HepG2 (cell line): ENCODE data around the gene ETFB. TPM values are rescaled to one million over a fixed set of nuclear protein-coding genes. Genes with fewer than 3 reads are reported as not detected.

Source experiments
- RBFOX2 ChIP-seq: fragments of 200-400 bp; formaldehyde crosslinking; IDR thresholded peaks from 2 replicates; pipeline ENCODE4 v1.6.1; 2017; ENCODE audit warnings: low read depth, mild to moderate bottlenecking, low read length
- ZNF296 ChIP-seq: sonication (generic); formaldehyde crosslinking; conservative IDR thresholded peaks from 2 replicates; pipeline ENCODE4 v1.5.0; 2020; ENCODE audit warnings: mild to moderate bottlenecking, missing genetic modification reagents
- ZNF556 ChIP-seq: sonication (generic); formaldehyde crosslinking; IDR thresholded peaks from 2 replicates; pipeline ENCODE4 v1.4.0; 2020; ENCODE audit warnings: mild to moderate bottlenecking, missing genetic modification reagents, borderline replicate concordance
- ZNF775 ChIP-seq: sonication (generic); formaldehyde crosslinking; IDR thresholded peaks from 2 replicates; pipeline ENCODE4 v1.4.0; 2020; ENCODE audit warnings: missing genetic modification reagents, mild to moderate bottlenecking, moderate library complexity, borderline replicate concordance
- polyA plus RNA-seq, 8 experiments: library from polyadenylated mRNA; depleted of rRNA in 3 of 8; stranded (reverse) in 7 of 8; unstranded in 1 of 8; fragments of >200 nt; fragmentation: Illumina TruSeq in 4 of 8; extraction: Trizol in 4 of 8; gene quantifications; 2 replicates each; pipeline versions ENCODE4 v1.2.1 to v1.2.3, GENCODE V29; 2011 to 2016; ENCODE audit warnings: low read depth in 4 of 8, missing spikeins in 1 of 8, mixed read lengths in 1 of 8; ENCODE audit not compliant: insufficient read depth in 1 of 8
- total RNA-seq, 5 experiments: library from RNA; depleted of rRNA; stranded (reverse); fragments of >200 nt; fragmentation: Illumina TruSeq; extraction: Trizol; gene quantifications; 2 replicates each; pipeline ENCODE4 v1.2.3, GENCODE V29; 2016; ENCODE audit warnings: low read depth in 1 of 5
- TF ChIP-seq, protein P1 (sequence below): sonication (generic); formaldehyde crosslinking; IDR thresholded peaks from 2 replicates; pipeline ENCODE4 v1.4.0; 2020; ENCODE audit warnings: missing genetic modification reagents, borderline replicate concordance
- TF ChIP-seq, protein P2 (sequence below): IDR thresholded peaks from 2 replicates; pipeline ENCODE4 v1.6.1; 2012; ENCODE audit warnings: low read length, improper control_type of control experiment
- TF ChIP-seq, protein P3 (sequence below): sonication (generic); formaldehyde crosslinking; IDR thresholded peaks from 2 replicates; pipeline ENCODE4 v1.5.0; 2020; ENCODE audit warnings: missing genetic modification reagents, mild to moderate bottlenecking, borderline replicate concordance
- TF ChIP-seq, protein P4 (sequence below): sonication (generic); formaldehyde crosslinking; conservative IDR thresholded peaks from 2 replicates; pipeline ENCODE4 v1.4.0; 2020; ENCODE audit warnings: mild to moderate bottlenecking, missing genetic modification reagents, moderate library complexity
- TF ChIP-seq, protein P5 (sequence below): sonication (generic); formaldehyde crosslinking; IDR thresholded peaks from 2 replicates; pipeline ENCODE4 v1.5.0; 2020; ENCODE audit warnings: mild to moderate bottlenecking, missing genetic modification reagents

ETFB gene
- total and polyA plus RNA-seq, 2 of the 13 experiments (the other 11 are each of a cell fraction or from before 2014, with no cell fraction given) = 678 to 1,314 TPM

DNA sequence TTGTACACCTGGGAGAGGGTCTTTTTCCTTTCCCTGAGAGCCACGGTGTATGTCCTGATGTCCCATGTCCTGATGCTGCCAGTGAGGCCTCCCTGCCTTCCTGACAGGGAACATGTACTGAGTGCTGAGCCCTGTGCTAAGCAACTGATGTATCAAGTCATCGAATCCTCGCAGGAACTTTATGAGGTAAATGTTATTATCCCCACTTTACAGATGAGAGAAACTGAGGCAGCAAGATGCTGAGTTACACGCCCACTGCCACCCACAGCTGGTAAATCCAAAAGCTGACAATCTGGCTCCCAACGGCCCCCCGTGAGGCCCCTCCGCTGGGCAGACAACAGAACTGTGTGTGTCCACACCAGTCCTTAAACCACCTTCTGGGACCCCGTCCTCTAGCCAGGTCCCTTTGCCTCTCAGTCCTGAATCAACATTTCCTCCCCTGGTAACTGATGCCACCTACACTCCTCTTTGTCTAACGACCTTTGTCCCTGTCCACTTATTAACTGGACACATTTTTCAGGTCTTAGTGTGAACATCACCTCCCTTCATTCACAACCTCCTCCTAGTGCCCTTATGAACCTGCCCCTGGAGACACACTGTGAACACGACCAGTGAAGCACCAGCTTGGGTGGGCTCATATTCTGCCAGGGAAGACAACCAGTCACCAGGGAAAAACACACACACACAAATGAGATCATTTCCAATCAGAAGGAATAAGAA lies 18.8 kb downstream of the ETFB start (continued):
- TF ChIP-seq, protein P1, sequence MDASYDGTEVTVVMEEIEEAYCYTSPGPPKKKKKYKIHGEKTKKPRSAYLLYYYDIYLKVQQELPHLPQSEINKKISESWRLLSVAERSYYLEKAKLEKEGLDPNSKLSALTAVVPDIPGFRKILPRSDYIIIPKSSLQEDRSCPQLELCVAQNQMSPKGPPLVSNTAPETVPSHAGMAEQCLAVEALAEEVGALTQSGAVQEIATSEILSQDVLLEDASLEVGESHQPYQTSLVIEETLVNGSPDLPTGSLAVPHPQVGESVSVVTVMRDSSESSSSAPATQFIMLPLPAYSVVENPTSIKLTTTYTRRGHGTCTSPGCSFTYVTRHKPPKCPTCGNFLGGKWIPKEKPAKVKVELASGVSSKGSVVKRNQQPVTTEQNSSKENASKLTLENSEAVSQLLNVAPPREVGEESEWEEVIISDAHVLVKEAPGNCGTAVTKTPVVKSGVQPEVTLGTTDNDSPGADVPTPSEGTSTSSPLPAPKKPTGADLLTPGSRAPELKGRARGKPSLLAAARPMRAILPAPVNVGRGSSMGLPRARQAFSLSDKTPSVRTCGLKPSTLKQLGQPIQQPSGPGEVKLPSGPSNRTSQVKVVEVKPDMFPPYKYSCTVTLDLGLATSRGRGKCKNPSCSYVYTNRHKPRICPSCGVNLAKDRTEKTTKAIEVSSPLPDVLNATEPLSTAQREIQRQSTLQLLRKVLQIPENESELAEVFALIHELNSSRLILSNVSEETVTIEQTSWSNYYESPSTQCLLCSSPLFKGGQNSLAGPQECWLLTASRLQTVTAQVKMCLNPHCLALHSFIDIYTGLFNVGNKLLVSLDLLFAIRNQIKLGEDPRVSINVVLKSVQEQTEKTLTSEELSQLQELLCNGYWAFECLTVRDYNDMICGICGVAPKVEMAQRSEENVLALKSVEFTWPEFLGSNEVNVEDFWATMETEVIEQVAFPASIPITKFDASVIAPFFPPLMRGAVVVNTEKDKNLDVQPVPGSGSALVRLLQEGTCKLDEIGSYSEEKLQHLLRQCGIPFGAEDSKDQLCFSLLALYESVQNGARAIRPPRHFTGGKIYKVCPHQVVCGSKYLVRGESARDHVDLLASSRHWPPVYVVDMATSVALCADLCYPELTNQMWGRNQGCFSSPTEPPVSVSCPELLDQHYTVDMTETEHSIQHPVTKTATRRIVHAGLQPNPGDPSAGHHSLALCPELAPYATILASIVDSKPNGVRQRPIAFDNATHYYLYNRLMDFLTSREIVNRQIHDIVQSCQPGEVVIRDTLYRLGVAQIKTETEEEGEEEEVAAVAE (CRISPR knock-in tag) = peak; percentile 29; the same call in 1 of the 2 replicates
- TF ChIP-seq, protein P2, sequence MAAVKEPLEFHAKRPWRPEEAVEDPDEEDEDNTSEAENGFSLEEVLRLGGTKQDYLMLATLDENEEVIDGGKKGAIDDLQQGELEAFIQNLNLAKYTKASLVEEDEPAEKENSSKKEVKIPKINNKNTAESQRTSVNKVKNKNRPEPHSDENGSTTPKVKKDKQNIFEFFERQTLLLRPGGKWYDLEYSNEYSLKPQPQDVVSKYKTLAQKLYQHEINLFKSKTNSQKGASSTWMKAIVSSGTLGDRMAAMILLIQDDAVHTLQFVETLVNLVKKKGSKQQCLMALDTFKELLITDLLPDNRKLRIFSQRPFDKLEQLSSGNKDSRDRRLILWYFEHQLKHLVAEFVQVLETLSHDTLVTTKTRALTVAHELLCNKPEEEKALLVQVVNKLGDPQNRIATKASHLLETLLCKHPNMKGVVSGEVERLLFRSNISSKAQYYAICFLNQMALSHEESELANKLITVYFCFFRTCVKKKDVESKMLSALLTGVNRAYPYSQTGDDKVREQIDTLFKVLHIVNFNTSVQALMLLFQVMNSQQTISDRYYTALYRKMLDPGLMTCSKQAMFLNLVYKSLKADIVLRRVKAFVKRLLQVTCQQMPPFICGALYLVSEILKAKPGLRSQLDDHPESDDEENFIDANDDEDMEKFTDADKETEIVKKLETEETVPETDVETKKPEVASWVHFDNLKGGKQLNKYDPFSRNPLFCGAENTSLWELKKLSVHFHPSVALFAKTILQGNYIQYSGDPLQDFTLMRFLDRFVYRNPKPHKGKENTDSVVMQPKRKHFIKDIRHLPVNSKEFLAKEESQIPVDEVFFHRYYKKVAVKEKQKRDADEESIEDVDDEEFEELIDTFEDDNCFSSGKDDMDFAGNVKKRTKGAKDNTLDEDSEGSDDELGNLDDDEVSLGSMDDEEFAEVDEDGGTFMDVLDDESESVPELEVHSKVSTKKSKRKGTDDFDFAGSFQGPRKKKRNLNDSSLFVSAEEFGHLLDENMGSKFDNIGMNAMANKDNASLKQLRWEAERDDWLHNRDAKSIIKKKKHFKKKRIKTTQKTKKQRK = no peak
- TF ChIP-seq RBFOX2 (peak; percentile 41), ZNF556 (CRISPR knock-in tag) (no peak), ZNF296 (no peak), ZNF775 (no peak)
- TF ChIP-seq, protein P3, sequence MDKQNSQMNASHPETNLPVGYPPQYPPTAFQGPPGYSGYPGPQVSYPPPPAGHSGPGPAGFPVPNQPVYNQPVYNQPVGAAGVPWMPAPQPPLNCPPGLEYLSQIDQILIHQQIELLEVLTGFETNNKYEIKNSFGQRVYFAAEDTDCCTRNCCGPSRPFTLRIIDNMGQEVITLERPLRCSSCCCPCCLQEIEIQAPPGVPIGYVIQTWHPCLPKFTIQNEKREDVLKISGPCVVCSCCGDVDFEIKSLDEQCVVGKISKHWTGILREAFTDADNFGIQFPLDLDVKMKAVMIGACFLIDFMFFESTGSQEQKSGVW (CRISPR knock-in tag) = no peak
- TF ChIP-seq, protein P4, sequence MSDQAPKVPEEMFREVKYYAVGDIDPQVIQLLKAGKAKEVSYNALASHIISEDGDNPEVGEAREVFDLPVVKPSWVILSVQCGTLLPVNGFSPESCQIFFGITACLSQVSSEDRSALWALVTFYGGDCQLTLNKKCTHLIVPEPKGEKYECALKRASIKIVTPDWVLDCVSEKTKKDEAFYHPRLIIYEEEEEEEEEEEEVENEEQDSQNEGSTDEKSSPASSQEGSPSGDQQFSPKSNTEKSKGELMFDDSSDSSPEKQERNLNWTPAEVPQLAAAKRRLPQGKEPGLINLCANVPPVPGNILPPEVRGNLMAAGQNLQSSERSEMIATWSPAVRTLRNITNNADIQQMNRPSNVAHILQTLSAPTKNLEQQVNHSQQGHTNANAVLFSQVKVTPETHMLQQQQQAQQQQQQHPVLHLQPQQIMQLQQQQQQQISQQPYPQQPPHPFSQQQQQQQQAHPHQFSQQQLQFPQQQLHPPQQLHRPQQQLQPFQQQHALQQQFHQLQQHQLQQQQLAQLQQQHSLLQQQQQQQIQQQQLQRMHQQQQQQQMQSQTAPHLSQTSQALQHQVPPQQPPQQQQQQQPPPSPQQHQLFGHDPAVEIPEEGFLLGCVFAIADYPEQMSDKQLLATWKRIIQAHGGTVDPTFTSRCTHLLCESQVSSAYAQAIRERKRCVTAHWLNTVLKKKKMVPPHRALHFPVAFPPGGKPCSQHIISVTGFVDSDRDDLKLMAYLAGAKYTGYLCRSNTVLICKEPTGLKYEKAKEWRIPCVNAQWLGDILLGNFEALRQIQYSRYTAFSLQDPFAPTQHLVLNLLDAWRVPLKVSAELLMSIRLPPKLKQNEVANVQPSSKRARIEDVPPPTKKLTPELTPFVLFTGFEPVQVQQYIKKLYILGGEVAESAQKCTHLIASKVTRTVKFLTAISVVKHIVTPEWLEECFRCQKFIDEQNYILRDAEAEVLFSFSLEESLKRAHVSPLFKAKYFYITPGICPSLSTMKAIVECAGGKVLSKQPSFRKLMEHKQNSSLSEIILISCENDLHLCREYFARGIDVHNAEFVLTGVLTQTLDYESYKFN = peak; percentile 65
- TF ChIP-seq, protein P5, sequence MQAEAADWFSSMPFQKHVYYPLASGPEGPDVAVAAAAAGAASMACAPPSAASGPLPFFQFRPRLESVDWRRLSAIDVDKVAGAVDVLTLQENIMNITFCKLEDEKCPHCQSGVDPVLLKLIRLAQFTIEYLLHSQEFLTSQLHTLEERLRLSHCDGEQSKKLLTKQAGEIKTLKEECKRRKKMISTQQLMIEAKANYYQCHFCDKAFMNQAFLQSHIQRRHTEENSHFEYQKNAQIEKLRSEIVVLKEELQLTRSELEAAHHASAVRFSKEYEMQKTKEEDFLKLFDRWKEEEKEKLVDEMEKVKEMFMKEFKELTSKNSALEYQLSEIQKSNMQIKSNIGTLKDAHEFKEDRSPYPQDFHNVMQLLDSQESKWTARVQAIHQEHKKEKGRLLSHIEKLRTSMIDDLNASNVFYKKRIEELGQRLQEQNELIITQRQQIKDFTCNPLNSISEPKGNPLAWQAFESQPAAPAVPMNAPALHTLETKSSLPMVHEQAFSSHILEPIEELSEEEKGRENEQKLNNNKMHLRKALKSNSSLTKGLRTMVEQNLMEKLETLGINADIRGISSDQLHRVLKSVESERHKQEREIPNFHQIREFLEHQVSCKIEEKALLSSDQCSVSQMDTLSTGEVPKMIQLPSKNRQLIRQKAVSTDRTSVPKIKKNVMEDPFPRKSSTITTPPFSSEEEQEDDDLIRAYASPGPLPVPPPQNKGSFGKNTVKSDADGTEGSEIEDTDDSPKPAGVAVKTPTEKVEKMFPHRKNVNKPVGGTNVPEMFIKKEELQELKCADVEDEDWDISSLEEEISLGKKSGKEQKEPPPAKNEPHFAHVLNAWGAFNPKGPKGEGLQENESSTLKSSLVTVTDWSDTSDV = no peak
